B cell (primary cell): ENCODE measurements around the gene RNF7.
"Not testable (repeated sequence)": the region's sequence is repeated elsewhere in the genome, so short reads cannot be mapped to it uniquely, and the experiment has no call there.

Source experiments
- CTCF ChIP-seq: fragments of 200-600 bp; IDR thresholded peaks from one replicate; pipeline ENCODE4 v1.8.0; 2022; ENCODE audit warnings: antibody characterized with exemption, mild to moderate bottlenecking
- EZH2 ChIP-seq: IDR thresholded peaks from 2 replicates; pipeline ENCODE4 v1.6.1; 2012; ENCODE audit warnings: borderline replicate concordance, low read depth, mild to moderate bottlenecking, moderate library complexity, low read length; ENCODE audit not compliant: insufficient read depth, poor library complexity, severe bottlenecking

- not testable (repeated sequence) for TF ChIP-seq CTCF, EZH2
Measured at GRCh38 chr3:141703367-141703766, 34.7 kb upstream of the RNF7 start.
